GM18505 (cell line): ENCODE results near the gene MAP3K7.
"Not testable (repeated sequence)": the region's sequence is repeated elsewhere in the genome, so short reads cannot be mapped to it uniquely, and the experiment has no call there.

Experiments used
- ATAC-seq: cut with Tn5 transposase; IDR thresholded peaks from one replicate; pipeline ENCODE4 v1.9.1; 2021; ENCODE audit not compliant: unreplicated experiment
- POLR2A ChIP-seq: IDR thresholded peaks from 4 replicates; pipeline ENCODE4 v1.6.1; 2011; ENCODE audit warnings: borderline replicate concordance; ENCODE audit not compliant: insufficient read depth, insufficient read length; ENCODE audit errors: extremely low read depth

Gene MAP3K7

DNA sequence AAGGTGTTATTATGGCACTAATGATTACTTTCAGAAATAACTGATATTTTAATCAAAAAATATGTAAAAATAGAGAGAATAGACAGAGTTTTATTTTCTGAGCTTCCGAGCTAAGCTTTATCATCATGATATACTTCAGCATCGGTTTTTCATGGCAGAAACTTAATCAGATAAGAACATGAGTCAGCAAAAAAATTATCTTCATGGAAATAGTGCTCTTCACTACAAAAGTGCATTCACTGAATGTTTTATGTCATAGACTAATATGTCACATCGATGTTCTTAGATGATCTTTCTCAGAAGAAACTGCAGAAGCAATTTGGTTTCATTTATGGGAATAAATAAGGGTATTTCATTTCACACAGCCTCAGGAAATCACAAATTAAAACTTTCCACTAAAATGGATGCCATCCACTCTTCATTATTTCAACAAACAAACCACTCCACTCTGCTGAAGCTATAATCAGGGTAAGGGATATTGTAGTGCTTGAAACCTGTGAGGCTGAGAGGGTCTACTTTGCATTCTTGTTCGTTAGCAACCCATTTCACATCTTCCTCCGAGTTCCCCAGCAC, 10.2 kb upstream of the MAP3K7 start:
- ATAC-seq, result no peak
- TF ChIP-seq POLR2A, result no peak

DNA sequence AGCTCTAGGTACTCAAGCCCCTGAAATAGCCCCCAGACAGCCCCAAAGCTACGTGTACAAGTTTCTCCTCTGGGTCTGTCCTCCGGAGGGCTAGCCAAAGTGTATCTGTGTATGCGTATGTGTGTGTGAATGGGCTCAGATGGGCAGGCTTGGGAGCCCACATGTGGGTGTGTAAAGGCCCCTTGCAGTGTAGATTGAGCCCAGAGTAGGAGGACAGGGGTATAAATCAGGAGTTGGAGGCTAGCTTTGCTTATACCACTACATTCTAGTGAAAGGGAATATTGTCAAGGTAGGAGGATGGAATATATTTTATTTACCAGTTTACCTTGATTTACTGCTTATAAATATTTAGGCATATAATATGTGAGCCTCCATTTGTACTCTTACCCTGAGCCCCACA, 9.0 kb upstream of the MAP3K7 start:
- no peak for ATAC-seq
- no peak for TF ChIP-seq POLR2A

DNA sequence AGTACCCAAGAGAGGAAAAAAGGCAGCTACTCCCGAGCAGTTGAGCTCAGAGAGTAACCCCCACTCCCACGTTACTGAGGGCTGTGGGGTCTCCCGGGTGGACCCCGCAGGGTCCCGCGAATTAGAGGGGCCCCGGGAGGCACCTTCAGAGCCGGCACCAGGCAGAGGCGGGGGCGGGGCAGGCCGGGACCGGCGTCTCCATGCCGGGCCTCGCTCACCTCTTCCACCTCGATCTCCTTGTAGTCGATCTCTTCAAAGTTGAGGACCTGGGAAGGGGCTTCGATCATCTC, 381 bp downstream of the MAP3K7 start:
- no peak for ATAC-seq
- no peak for TF ChIP-seq POLR2A

DNA sequence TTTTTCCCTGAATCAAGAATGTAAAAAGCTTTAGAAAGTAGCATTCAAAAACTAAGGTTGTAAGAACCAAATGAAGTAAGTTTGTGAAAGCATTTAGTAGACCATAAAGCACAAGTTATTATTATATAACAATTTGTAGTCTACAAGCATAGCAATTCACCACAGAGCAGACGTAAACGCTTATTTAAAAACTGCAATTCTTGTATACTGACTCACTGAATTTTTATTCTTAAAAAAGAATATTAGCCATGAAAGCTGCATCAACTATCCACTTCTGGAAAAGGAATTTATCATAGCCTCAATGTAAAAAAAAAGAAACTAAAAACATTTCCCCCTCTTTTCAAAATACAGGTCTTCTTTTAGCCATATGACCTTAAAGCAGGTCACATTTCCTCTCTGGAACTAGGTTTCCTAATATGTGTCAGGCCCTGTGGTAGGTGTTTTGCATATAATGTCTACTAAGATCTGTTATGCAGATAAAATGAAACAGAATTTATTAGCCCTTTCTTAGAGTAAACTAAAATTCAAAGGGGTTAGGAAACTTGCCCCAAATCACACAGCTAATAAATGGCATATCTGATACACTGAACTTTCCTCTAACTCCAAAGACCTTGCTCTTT, 2.1 kb downstream of the MAP3K7 start:
- no peak for ATAC-seq

DNA sequence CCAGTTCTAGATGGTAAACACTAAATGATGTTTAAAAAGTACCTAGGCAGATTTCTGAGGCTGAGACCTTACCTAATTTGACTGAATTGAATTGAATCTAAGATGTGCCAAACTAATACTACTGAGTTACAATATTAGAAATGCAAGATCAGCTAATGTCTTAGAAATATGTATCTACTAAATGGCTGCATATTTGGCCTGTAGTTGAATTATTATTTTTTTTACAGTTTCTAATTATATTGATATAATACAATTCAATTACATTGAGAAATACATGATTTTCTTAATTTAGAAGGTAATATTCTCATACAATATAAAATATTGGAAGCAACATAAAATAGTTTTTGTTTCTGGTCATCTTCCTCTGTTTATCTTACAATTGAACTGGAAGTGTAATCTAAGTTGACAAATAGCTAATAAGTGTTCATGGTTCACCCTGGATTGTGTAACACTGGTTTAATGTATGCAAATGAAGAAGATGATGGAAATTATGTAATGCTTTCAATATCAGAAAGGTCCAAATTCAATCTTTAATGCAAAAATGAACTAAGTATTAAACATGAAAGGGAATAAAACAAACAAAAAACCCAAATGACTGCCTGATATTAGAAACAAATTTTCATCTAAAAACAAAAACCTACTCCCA, 2.9 kb downstream of the MAP3K7 start:
- no peak for ATAC-seq
- TF ChIP-seq POLR2A, result no peak

More for the DNA sequence above, 2.1 kb downstream of the MAP3K7 start:
- no peak for TF ChIP-seq POLR2A

DNA sequence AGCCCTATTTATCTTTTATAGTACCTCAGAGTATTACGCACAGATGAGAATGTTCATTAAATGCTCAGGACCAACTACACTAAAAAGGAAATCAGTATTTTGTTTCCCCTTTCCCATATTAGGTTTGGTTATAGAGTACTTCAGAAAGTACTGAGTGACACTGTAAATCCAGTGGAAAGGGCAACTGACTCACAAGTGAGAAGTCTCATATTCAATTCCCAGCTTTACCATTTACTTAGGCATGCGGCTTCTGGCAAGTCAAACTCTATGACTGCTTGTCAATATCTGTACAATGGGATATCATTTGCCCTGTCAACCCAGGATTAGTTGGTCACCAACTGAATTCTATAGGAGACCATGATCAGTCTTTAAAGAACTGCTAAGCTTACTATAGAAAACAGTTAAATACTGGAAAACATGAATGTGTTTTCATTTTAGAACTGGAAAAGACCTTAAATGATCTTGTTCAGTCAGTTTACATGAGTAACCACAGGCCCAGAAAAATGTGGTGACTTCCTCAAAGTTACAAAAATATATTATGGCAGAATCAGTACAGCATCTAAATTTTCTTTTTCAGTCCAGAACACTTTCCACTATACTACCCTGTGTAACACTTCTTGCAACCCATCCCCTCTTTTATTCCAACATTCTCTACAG, 3.6 kb downstream of the MAP3K7 start:
- no peak for TF ChIP-seq POLR2A
- ATAC-seq, result no peak

DNA sequence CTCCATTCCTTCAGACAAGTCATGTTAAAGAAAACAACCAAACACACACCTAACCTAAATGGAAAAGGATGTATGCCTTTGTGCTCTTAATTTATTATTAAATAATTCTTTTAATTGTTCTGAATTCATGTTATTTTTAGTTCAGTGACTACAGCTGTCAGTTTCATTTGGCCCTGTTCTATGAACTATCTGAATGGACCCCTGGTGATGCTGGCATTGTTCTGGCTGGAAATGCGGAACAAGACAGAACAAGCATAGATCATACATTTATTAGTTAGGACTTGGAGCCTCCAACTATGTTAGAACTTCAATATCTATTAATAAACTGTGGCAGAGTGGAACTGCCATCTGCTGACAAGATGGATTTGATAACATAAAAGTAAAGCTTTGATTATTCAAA, 5.7 kb downstream of the MAP3K7 start:
- no peak for TF ChIP-seq POLR2A
- no peak for ATAC-seq

DNA sequence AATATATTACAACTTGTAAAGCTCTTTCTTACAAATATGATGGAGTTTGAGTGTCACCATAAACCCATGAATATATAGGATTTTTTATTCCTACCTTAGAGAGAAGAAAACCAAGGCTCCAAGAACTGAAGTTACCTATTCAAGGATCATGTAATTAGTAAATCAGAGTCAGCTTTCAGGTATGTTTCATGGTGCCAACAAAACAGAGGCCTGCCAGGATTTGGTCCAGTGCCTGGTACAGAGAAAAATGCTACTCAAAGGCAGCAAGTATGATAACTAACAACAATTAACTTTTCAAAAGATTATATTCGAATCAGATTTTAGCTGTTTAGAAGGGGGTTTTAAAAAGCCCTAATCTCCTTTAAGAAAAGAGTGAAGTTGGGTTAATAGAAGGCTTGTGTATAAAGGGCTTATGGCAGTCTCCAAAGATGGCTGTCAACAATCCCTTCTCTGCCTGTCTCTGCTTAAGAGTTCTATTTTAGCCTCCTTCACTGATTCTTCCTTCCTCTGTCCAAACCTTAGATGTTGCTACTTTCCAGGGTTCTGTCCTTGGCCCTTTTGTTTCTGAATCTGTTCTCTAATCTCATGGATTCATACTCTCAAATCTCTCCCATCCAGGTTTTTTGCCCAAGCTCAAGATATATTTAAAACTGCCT, 7.8 kb downstream of the MAP3K7 start:
- no peak for TF ChIP-seq POLR2A
- no peak for ATAC-seq

DNA sequence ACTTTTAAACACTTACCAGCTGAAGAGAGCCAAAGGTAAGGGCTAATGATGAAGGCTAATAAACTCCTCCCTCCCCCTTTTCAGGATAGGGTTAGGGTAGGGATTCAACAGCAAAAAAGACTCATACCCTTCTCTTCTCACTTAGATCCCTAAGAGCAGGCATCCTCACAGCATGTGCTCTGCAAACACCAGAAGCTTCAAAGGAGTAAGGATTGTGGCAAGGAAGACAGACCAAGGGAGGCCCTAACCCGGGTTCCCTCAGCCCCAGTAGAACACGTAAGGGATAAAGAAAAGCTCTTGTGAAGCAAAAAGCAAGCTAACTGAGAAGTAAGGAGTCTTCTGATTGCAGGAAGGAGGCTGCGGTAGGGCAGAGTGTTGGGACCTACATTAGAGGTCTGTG, 11.6 kb downstream of the MAP3K7 start:
- no peak for ATAC-seq
- no peak for TF ChIP-seq POLR2A

DNA sequence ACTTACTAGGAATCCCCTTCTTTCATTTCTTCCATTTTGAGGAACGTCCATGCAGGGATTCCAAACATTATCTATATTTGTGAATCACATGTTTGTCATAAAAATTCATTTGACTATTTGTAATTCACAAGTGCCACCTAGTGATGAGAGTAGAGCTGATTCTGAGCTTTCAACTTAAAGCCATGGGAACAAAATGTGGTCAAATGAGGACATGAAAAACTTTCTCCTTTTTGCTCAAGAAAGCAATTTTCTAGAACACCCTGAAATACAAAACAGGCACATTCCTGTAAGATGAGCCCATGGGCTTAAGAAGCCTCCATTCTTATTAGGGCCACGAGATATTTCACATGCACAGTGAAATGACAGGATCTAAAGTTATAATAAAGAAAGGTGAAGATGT, 12.3 kb downstream of the MAP3K7 start:
- TF ChIP-seq POLR2A, result no peak
- no peak for ATAC-seq

DNA sequence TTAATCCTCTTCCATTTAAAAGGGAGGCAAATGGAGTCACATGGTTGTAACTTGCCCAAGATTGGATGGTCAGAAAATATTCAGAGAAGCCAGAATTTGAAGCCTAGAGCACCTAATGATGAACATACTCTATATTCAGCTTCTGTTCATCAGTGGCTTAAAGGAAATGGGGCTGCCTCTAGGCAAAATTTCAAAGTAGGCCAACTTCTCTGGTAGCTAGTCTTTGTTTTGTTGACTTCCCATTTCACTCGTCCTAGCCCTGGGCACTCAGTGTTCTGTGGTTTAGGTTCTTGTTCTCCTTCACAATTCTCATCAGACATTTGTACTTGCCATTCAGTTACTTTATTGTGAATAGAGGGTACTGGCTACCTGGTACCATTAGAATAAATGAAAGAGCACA, 13.2 kb downstream of the MAP3K7 start:
- ATAC-seq, result no peak
- TF ChIP-seq POLR2A, result no peak

DNA sequence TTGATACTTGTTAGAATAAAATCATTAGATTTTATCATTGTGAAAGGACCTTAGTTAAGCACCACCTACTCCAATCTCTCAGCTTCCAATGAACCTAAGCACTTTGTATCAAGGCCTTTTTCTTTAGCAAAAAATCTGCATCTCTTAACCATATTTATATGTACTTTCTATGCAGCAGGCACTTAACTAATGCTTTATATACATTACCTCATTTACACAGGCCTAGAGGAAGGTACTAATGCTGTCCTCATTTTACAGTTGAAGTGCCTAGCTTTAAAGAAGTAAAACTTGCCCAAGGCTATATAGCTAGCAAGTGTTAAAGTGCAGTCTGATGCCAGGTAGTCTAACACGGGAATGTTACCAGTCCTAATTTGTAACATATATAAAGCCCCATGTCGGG, 14.0 kb downstream of the MAP3K7 start:
- TF ChIP-seq POLR2A, result no peak
- no peak for ATAC-seq

DNA sequence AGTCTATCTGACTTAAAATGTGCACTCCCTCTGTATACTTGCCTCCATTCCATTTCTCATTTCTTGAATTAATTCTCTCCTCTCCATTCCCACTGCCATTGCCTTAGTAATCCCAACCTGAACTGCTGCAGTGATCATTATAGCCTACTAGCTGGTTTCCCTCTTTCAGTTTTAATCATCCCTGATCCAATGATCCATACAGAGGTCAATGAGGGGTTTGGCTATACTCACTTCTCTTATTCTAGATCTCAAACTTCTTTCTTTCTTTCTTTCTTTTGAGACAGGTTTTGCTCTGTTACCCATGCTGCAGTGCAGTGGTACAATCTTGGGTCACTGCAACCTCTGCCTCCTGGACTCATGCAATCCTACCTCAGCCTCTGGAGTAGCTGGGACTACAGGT, 17.6 kb downstream of the MAP3K7 start:
- ATAC-seq, result no peak
- no peak for TF ChIP-seq POLR2A

DNA sequence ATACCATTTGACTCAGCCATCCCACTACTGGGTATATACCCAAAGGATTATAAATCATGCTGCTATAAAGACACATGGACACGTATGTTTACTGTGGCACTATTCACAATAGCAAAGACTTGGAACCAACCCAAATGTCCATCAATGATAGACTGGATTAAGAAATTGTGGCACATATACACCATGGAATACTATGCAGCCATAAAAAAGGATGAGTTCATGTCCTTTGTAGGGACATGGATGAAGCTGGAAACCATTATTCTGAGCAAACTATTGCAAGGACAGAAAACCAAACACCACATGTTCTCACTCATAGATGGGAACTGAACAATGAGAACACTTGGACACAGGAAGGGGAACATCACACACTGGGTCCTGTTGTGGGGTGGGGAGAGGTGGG, 19.2 kb downstream of the MAP3K7 start:
- ATAC-seq, result not testable (repeated sequence)

DNA sequence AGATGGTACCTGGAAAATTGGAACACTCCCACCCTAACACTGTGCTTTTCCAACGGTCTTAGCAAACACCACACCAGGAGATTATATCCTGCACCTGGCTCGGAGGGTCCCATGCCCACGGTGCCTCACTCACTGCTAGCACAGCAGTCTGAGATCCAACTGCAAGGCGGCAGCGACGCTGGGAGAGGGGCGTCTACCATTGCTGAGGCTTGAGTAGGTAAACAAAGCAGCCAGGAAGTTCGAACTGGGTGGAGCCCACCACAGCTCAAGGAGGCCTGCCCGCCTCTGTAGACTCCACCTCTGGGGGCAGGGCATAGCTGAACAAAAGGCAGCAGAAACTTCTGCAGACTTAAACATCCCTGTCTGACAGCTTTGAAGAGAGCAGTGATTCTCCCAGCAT, 24.5 kb downstream of the MAP3K7 start:
- not testable (repeated sequence) for ATAC-seq

DNA sequence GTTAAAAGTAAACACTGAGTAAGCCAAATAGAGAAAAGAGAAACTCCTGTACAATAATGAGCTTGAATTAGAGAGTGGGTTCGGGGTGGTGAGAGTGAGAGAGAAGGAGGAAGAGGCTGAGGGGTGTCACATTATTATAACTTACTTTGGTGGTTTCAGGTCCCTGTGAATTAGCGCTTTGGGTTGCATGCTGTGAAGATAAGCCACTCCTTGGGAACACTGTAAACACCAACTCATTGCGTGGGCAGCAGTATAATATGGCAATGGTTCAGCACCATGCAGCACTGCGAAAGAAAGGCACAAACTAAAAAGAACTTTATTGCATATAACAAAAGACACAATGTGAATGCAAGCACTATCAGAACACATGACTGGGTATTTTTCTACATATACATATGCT, 26.9 kb downstream of the MAP3K7 start:
- ATAC-seq, result no peak
- no peak for TF ChIP-seq POLR2A
